HG03159 (cell line): ENCODE results near the gene NACA.
A peak's percentile ranks its signal among the peaks of the same experiment; 100 is the strongest.
"Not testable (repeated sequence)": the region's sequence is repeated elsewhere in the genome, so short reads cannot be mapped to it uniquely, and the experiment has no call there.

ENCODE experiments used
- ATAC-seq: cut with Tn5 transposase; IDR thresholded peaks from one replicate; pipeline ENCODE4 v1.9.1; 2021; ENCODE audit warnings: mild to moderate bottlenecking, moderate library complexity; ENCODE audit not compliant: unreplicated experiment

NACA gene

GRCh38 chr12:56724972-56725722 lies at the start of gene NACA:
Gene NACA, minus strand, starts transcription at chr12:56725299. Its CDS starts 778 bp downstream, at chr12:56724521.
- peak; percentile 92 for ATAC-seq

GRCh38 chr12:56773113-56773512 lies 48.0 kb upstream of the NACA start:
- ATAC-seq = no peak

GRCh38 chr12:56772625-56773024 lies 47.5 kb upstream of the NACA start:
- no peak for ATAC-seq

DNA sequence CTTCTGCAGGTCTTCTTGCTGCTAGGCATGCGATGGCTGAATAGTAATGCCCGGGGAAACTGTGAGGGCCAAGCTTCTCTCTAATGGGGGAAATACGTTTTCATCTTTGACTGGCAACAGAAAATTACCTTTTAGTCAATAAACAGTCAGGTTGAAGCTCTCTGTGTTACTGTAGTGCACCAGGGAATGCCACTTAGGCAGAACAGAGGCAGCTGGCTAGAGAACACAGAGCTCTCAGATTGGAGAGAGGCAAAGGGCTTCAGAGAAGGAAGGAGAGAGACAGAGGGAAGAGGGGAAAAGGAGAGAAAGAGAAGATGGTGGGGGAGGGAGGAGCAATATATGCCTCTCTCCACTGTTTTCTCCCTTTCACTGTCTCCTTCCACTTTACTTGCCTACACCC lies 44.8 kb upstream of the NACA start:
- ATAC-seq = no peak

GRCh38 chr12:56768424-56768823 lies 43.3 kb upstream of the NACA start:
- no peak for ATAC-seq

DNA sequence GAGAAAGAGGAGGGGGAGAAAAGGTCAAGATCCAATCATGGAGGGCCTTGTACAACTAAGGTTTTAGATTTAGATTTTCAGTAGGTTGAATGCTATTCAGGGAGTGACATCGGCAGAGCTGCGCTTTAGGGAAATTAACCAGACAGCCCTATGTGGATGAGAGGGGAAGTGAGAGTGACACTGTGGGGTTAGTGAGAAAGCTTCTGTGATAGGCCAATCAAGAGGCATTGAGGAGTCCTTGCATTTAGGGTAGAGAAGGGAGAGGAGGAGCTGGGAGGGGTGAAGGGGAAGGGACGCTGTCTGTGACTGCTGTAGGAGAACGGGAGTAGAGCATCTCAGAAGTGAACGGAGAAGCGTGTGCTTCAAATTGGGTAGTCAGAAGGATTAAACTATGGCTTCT lies 41.4 kb upstream of the NACA start:
- ATAC-seq = peak; percentile 99

- no peak for ATAC-seq
Observed at GRCh38 chr12:56763753-56764657, 38.9 kb upstream of the NACA start.

GRCh38 chr12:56761812-56762211 lies 36.7 kb upstream of the NACA start:
- ATAC-seq = no peak

DNA sequence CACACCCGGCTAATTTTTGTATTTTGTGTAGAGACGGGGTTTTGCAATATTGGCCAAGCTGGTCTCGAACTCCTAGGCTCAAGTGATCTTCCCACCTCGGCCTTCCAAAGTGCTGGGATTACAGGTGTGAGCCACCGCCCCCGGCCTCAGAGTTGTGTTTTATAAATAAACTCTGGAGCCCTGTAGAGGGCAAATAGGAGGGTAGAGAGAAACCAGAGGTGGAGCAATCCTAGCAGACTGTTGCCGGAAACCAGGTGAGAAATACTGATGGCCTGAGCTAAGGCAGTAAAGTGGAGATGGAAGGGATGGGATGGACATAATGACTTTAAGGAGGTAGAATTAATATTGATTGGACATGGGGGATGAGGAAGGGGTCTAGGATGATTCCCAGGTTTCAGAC lies 35.4 kb upstream of the NACA start:
- no peak for ATAC-seq

GRCh38 chr12:56759263-56759908 lies 34.3 kb upstream of the NACA start:
- ATAC-seq = no peak

DNA sequence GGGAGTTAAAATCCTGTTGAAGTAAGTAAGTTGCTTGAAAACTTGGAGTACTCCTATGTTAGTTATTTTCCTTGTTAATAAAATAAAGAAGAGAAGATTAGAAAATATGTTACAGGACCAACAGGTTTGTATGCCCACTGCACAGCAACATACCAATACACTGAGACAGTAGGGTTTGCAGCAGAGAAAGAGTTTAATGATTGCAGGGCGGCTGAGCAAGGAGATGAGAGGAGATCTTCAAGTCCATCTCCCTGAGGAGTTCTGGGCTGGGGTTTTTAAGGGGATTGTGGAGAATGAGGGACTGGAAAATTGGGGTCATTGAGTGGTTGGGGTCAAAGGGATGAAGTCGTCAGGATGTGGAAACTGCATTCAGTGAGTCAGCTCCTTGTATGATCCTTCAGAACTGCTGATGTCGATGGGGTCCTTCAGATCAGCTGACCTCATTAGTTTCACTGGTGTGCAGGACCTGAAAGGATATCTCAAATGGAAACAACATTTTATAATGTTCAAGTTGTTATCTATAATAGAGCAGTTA lies 33.7 kb upstream of the NACA start:
- ATAC-seq = no peak

GRCh38 chr12:56757971-56758370 lies 32.9 kb upstream of the NACA start:
- not testable (repeated sequence) for ATAC-seq

DNA sequence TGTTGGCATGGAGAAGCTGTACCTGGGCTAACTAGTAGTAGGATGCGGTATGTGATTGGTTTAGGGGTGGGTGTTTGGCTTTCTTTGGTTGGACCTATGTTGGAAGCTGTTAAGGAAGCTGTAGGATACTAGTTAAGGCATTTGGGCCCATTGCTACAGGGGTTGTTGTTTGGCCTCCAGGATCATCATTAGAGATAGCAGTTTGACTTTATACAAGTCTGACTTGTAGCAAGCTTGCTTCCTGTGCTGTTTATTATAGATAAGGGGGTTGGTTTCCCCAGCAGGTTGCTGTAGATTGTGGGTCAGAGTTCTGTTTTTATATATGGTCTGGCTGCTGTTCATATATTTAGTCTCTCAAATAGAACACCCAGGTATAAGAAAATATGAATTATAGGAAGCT lies 28.5 kb upstream of the NACA start:
- ATAC-seq = no peak

DNA sequence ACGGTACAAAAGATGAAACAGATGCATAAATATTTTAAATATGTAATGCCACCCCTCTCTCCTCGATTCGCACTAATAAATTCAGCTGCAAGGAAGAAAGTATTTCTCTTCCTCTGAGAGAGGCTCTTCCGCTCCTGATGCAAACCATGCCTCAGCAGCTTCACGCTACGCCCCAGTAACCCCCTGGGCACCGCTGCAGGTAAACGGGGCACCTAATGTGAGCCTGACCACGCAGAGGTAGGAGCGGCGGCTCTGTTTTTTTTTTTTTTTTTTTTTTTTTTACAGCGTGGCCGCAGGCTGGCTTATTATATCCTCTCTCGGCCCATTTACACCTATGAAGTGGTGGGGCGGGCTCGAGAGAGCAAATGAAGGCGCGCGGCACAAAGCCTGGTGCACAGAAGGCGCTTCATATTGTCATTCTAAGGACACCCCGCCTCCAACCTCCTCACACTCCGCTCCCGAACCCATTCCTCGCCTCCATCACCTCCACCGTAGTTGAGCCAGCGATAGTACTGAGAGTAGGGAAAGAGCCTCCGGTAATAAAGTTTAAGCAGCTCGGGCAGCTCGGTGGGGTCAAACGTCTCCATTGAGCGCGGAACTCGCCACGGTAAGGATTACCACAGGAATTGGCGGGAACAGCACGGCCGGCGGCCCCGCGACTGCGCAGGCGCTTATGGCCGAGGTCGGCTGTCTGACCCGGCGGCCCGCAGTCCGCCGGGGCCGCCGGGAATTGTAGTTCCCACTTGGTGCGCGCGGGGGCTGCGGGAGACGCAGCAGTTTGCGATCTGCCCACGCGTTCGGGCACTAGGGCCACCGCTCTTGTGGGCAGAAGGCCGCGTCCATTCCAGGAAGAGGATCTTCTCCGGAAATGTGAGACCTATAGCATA lies 26.9 kb upstream of the NACA start, which contains the start of gene PRIM1:
TSS of gene PRIM1 (minus strand) at position 612 of the 887 bp plus-strand sequence. CDS start at position 587, 25 bp downstream.
- peak; percentile 76 for ATAC-seq

GRCh38 chr12:56750596-56750995 lies 25.5 kb upstream of the NACA start:
- not testable (repeated sequence) for ATAC-seq

- ATAC-seq = no peak
Observed at GRCh38 chr12:56749853-56750252, 24.8 kb upstream of the NACA start.

- no peak for ATAC-seq
Observed at GRCh38 chr12:56749359-56749758, 24.3 kb upstream of the NACA start.

GRCh38 chr12:56728139-56728861 lies 3.2 kb upstream of the NACA start:
- ATAC-seq = no peak

DNA sequence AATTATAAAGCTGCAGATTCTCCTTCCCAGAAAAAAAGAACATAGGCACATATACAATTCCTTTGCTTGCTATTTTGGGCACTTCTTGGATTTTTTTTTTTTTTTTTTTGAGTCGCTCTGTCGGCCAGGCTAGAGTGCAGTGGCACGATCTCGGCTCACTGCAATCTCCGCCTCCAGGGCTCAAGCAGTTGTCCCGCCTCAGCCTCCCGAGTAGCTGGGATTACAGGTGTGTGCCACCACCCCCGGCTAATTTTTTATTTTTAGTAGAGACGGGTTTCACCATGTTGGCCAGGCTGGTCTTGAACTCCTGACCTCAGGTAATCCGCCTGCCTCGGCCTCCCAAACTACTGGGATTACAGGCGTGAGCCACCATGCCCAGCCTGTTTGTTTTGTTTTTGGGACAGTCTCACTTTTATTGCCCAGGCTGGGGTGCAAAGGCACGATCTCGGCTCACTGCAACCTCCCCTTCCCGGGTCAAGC lies 1.1 kb upstream of the NACA start:
- ATAC-seq = not testable (repeated sequence)
